HG02678 (cell line): ENCODE measurements around the gene RAB21.

Source experiments
- ATAC-seq: cut with Tn5 transposase; IDR thresholded peaks from one replicate; pipeline ENCODE4 v1.9.1; 2021; ENCODE audit warnings: mild to moderate bottlenecking, moderate library complexity; ENCODE audit not compliant: unreplicated experiment

Gene RAB21

DNA sequence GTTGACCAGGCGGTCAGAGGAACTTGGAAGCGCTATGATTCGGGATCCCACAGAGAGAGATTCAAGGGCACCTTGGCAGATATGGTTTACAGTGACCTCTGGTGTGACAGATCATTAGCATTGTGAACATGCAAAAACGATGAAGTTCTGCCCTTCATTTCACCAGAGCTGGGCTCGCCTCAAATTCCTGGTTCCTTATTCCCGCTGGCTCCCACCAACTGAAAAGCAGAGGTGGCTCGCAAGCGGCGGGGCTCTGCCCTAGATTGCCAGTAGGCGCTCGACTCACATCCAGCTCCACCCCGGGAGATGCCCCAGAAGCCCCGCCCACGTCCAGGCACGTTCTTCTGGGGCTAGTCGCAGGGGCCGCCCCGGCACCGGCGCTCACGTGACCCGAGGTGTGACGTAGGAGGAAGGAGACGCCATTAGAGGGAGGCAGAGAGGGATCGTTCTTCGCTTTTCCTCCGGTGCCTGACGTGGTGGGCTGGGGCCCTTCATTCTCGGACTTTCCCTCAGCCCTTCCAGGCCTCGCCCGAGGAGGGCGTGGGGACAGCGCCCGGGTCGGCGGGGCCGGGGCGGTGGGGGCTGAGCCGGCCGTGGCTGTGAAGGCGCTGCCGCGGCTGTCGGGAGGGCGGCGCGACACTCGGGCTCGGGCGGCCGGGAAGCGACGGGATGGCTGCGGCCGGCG lies at the start of gene RAB21:
TSS of gene RAB21 (plus strand) at position 403 of the 685 bp plus-strand sequence. CDS start at position 670, 267 bp downstream.
- ATAC-seq, result peak; percentile 93

DNA sequence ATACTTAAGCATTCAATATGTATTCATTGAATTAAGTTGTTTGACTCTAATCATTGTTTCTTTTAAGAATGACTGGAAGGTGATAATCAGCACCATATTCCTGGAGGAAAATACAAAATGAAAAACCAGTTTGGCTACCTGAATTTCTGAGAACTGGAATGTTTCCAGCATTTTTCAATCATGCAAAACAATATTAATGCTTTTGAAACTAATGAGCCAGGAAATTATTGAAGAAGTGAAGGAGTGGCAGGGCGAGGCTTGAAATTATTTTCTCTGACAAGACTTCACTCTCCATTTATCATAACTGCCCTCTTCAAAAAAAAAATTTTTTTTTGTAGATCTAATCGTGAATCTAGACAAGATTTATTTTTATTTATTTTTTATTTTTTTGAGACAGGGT lies 49.7 kb upstream of the RAB21 start:
- ATAC-seq, result no peak

DNA sequence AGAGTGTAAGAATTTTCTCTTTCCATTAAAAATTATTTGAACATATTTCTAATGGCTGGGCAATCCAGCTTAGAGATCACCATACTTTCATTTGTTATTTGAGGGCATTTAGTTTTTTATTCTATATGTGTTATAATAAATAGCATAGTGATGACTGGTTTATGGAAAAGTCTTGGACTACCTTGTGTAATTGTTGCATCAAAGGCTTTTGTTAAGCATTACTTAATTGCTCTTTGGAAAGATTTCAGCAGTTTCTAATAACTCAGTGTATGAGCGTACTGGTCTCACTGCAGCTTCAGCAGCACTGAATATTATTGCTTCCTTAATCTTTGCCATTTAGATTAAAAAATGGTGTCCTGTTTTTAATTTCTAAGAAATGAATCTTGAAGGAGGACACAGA lies 46.0 kb upstream of the RAB21 start:
- ATAC-seq, result no peak

- ATAC-seq, result no peak
These were observed 44.2 kb upstream of the RAB21 start for GRCh38 chr12:71710276-71711125.

DNA sequence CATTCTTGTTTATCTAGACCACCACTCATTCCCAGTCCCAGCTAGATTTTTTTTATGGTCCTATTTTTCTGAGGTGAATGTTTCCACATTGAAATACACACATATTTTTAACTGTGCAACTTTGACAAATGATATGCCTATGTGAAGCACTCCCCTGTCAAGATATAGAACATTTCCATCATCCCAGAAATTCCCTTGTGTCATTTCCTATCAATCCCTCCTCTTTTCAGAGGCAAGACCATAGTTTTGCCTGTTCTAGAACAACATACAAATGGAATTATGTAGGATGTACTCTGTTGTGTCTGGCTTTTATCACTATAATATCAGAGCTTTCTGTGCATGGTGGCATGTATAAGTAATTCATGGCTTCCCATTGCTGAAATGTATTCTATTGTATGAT lies 36.1 kb upstream of the RAB21 start:
- ATAC-seq, result no peak

DNA sequence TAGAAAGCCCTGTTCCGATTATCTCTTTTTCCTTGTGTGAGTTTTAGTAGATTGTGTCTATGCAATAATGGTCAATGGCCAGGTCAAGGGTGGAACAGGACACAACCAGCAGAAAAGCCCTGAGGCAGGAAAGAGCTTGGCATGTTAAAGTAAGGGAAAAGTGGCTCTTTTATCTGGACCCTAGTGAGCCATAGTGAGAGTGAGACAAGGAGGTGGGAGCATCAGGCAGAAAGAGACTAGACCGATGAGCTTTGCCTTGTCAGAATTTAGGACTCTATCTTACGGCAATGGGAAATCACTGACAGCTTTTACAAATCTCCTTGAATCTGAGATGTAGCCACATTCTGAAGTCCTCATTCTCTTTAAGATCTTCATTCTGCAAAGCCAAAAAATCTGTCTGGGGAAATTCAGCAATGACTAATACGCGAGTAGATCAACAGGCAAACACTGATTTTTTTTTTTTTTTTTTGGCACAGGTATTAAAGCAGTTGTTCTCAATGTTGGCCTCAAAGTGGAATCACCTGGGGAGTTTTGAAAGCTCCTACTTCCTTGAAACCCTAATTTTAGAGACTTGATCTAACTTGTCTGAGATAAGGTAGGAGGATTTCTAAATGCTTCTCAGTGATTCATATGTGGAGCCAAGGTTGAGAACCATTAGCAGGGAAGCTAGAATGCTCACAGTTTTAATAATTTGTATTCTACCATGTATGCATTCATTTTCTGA lies 34.9 kb upstream of the RAB21 start:
- ATAC-seq, result no peak

DNA sequence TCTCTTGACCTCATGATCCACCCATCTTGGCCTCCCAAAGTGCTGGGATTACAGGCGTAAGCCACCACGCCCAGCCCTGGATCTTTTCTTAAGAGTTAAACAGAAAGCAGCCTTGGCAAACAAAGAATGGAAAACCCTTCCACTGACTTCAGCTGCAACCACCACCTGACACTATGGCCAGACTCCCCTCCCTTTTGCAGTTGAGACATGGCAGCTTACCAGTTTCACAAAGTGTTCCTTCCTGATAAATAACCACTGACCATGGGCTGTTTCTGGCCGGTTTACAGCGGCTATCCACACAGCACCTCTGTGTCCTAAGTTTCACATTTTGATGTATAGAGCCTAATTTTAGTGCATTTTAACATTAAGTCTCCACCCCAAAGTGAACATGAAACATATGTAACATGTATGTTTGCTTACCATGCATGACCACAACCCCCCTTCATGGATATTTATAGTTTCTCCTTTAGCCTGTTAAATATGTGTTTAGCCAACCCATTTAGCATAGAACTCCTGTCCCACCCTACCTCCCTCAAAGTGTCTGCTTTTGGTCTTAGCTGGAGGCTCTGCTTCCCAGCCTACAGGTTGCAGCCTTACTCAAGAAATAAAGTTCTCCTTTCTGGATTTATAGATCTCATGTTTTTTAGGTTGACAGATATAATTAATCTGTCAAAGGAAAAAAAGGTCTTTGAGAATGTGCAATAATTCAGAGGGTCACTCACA lies 32.7 kb upstream of the RAB21 start:
- ATAC-seq, result no peak

DNA sequence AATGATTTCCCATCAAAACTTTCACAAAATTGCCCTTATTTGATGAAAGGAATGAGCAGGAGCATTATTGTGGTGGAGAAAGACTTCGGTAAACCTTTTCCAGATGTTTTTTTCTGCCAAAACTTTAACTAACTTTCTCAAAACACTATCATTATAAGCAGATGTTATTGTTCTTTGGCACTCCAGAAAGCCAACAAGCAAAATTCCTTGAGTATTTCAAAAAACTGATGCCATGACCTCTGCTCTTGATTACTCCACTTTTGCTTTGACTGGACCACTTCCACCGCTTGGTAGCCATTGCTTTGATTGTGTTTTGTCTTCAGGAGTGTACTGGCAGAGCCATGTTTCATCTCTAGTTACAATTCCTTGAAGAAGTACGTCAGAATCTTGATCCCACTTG lies 29.7 kb upstream of the RAB21 start:
- no peak for ATAC-seq

- ATAC-seq, result no peak
These were observed 28.1 kb upstream of the RAB21 start for GRCh38 chr12:71726548-71726947.

DNA sequence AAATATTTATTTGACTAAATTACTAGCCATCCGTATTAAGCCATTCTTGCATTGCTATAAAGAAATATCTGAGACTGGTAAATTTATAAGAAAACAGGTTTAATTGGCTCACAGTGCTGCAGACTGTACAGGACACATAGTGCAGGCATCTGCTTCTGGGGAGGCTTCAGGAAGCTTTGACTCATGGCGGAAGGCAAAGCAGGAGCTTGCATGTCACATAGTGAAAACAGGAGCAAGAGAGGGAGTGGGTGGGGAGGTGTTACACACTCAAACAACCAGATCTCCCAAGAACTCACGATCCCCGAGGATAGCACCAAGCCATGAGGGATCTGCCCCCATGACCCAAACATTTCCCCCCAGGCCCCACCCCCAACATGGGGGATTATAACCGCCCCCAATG lies 26.7 kb upstream of the RAB21 start:
- ATAC-seq, result no peak

DNA sequence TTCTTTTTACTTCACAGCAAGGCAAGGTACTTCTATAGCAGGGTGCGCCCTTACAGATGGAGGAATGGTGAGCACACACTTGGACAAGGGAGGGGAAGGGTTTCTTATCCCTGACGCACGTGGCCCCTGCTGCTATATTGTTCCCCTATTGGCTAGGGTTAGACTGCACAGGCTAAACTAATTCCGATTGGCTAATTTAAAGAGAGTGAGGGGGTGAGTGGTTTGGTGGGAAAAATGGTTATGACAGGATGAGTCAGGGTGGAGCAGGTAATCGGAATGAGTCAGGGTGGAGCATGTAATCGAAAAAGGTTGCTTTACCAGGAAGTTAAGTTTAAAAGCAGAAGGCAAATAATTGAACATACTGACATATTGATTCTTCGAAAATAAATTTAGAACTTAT lies 23.7 kb upstream of the RAB21 start:
- ATAC-seq, result no peak

DNA sequence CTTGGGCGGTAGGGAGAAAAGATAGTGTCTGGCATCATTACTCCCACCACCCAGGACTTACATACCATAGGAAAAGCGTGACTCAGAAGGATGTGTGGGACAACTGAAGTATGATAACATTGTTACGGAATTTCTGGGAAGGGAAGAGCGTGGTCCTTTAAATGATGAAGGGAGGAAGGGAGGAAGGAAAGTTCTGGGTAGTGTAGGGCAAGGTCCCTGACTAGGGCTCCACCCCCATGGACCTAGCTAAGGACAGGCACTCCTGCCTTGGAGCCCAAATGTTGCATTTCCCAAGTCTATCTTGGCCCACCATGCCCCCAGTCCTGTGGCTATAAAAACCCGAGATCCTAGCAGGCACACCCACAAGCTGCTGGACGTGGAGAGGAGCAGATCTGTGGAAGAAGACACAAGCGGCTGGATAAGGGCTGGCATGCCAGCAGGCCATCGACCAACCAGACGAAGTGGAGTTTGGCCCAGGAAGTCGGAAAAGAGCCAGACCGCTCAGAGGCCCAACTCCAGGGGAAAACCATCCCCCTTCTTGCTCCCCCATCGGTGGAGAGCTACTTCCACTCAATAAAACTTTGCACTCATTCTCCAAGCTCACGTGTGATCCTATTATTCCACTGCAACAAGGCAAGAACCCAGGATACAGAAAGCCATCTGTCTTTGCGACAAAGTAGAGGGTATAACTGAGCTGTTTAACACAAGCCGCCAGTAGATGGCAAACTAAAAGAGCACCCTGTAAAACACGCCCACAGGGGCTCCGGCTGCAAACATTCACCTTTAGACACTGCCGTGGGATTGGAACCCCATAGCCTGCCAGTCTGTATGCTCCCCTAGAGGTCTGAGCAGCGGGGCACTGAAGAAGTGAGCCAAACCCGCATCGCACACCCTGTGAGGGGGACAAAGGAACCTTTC lies 23.0 kb upstream of the RAB21 start:
- ATAC-seq, result no peak

DNA sequence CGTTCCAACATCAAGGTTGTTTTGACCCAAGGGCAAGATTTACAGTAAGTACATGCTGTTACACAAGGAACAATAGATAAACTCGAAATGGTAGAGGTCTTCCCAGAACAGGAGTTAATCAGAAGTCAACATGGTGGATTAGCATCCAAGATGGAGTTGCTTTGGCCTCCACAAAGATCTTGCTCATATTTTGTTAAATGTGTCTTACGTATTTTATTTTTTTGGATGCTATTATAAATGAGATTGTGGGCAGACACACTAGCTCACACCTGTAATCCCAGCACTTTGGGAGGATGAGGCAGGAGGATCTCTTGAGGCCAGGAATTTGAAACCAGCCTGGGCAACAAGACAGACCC lies 22.3 kb upstream of the RAB21 start:
- no peak for ATAC-seq

DNA sequence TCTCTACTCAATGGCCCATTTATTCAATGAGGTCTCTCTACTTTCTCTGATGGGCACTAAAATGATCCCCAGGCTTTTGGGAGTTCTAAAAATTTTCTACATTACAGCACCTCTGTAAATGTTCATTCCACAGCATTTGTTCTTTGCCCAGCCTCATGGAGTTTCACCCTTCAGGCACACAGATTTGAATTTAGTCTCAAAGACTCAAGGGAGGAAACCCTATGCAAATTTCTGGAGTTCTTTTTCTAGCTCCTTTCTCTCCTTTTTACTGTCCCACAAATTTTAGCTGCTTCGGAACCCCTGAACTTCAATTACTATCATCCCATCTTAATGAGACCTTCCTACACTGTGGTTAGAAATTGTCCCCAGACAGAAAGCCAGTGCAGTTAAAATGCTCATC lies 17.5 kb upstream of the RAB21 start:
- ATAC-seq, result no peak

DNA sequence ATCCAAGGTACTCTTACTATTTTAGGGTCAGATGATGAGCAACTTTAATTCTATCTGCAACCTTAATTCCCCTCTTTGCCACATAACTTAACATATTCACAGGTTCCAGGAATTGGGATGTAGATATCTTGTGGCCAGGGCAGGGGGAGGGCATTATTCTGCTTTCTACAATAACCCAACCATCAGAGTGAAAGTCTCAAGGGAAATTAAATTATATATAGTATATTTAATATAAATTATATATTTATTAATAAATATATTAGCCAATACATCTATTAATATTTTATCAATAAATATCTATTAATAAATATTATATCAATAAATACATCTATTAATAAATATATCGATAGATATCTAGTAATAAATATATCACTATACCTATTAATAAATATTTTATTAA lies 11.7 kb upstream of the RAB21 start:
- ATAC-seq, result no peak

GRCh38 chr12:71744522-71745300 lies 10.0 kb upstream of the RAB21 start:
- ATAC-seq, result no peak

- ATAC-seq, result peak; percentile 93
These were observed 7.6 kb upstream of the RAB21 start for GRCh38 chr12:71746974-71747611.

DNA sequence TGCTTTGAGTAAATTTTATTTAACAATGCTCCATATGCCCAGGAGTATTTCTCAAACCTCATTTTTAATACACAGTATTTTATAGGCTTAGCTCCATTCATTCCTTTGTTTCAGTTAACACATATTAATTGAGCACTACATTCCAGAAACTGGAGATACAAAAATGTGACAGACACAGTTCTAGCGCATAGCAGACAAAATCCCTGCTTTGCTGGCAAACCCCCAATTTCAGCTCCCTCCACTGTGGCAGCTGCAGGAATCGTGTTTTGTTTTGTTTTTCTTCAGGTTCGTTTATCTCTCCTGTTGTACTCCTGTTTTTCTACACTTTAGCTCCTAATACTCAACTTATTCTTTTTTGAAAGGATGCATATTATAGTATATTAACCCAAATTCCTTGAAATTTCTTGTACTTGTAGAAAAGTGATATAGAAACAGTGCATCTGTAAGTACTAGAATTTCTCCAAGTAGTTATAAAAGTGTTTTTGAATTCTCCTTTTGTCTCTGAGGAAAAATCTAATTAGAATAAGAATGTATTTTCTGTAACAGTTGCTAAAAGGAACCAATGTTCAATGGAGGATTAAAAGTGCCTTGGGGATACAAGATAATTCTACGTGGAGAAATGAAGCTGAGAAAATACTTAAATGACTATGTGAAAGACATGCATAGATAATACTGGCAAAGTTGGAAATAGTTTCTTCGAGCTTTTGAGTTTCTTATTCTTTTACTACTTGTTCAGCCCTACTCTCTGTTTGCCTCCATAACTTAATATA lies 6.4 kb upstream of the RAB21 start:
- ATAC-seq, result no peak
